NCI-H1930 (cell line): ENCODE data around the gene LCE1A.

Experiments
- DNase-seq, 2 experiments: peaks; one replicate each; lab custom pipeline; 2025; lab: John Stamatoyannopoulos, UW

LCE1A gene

DNA sequence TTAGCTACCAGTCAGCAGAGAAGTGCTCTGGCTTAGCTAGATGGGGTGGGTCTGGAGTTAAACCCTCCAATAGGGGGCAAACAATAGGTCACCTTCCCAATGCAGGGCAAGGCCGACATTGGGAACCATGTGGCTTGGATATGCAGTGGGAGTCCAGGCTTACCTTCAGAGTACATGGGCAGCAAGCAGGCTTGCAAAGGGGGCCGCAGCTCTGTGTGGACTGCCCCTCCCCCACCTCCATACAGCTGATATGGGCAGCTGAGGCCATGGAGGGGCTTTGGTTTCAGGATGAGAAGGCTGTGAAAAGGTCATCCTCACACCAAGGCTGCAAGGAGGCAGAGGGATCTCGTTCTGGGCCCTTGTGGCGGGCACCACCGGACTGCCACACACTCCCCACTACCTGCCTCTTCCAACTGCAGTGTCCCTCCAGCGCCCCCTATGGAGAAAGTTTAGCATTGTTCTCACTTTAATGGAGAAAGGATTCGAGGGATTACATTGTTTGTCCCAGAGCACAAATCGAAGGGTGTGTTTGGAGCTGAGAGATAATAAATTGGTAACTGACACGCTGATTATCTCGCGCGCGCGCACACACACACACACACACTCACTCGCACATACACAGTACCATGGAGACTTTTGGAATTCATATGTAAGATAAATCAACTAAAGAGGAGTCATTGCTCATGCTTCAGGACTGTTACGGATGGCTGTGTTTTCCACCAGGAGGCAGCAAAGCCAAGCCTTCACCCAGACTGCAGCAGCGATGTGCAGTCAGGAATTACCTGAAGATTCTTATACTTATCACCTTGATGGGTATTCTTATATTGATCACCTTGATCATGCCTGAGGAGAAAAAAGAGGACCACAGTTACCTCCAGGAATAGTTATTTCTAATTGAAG is 43.8 kb downstream of the LCE1A start:
- DNase-seq, result peak; percentile 2 to 63

DNA sequence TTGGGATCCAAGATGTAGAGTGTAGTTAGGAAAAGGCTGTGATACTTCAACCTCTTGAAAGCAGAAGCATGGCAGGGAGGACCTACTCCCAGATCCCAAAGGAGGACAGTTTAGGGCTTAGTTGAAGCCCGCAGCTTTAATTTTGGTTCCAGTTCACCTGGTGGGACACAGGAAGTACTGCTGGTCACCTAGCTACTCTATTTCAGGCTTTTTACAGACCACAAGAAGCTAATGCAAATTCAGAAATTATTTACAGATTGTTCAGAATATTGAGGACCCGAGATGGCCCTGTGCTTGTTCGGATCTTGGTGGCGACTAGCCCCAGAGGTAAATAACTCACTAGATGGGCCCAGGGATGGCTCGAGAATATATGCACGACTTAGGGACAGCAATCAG is 44.5 kb downstream of the LCE1A start:
- DNase-seq, result no peak

DNA sequence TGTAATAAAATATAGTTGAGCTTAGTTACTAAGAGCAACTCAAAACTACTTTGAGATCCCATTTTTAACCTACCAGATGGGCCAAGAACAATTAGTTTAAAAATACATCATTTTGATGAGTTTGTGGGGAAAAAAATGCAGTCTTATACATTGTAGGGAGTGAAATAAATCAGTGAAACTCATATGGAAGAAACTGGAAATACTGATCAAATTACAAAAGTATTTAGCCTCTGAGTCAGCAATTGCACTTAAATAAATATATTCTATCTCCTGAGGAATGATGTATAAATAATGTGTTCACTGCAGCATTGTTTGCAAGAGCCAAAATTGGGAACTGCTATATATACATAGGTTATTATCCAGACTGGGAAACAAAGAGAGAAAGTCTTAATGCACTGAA is 46.2 kb downstream of the LCE1A start:
- no peak for DNase-seq

DNA sequence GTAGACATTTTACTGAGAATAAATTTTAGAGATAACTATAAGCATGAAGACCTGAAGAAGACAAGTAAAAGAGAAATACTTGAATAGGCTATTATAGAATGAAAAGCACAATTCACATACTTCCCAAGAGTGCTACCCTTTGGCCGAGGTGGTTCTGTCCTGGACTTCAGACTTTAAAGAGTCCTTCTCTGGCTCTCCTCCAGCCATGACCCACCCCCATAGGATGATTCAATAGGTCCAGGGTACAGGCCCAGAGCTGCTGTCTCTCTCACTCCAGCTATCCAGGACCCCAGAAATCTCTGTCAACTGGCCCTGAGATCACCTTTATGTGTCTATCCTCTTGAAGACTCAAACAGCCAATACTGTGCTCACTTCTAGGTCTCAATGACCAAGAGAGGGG is 49.6 kb downstream of the LCE1A start:
- no peak for DNase-seq
